Measurements from ENCODE around the gene WDR91.

Gene WDR91

GRCh38 chr7:135200821-135201331 is 10.4 kb downstream of the WDR91 start:
- Histone ChIP-seq H3K9ac (no peak overlapping the region), H4K20me1 (ENCODE audit: insufficient read depth) (no peaks in the 10 kb centered on the region), H3K4me3 (IDR thresholded peaks at IDR 0.05; ENCODE audit: insufficient read depth, low read depth, low read length) (no peak overlapping the region), H3K27me3 (ENCODE audit: insufficient read depth, low read depth) (no peaks in the 10 kb centered on the region), H3K4me1 (ENCODE audit: low read depth, poor library complexity, severe bottlenecking) (no peaks in the 10 kb centered on the region), H3K79me2 (ENCODE audit: insufficient read depth, low read depth) (no peaks in the 10 kb centered on the region), H2AFZ (ENCODE audit: low read depth) (no peak overlapping the region), H3K27ac (no peak overlapping the region), H3K36me3 (ENCODE audit: insufficient read depth) (no peaks in the 10 kb centered on the region), H3K4me2 (no peak overlapping the region)
- no peak for TF ChIP-seq CTCF (conservative IDR thresholded peaks at IDR 0.05; ENCODE audit: low read depth, low read length)

GRCh38 chr7:135199439-135199838 is 11.9 kb downstream of the WDR91 start:
- H3K9ac ChIP-seq: no peak overlapping the region
- no peaks in the 10 kb centered on the region for H3K79me2 ChIP-seq (ENCODE audit: insufficient read depth, low read depth)
- no peak overlapping the region for H3K4me2 ChIP-seq
- no peak overlapping the region for H2AFZ ChIP-seq (ENCODE audit: low read depth)
- H3K36me3 ChIP-seq (ENCODE audit: insufficient read depth): no peaks in the 10 kb centered on the region
- no peaks in the 10 kb centered on the region for H4K20me1 ChIP-seq (ENCODE audit: insufficient read depth)
- no peak for TF ChIP-seq CTCF (conservative IDR thresholded peaks at IDR 0.05; ENCODE audit: low read depth, low read length)
- H3K27ac ChIP-seq: no peak overlapping the region
- no peak overlapping the region for H3K4me3 ChIP-seq (IDR thresholded peaks at IDR 0.05; ENCODE audit: insufficient read depth, low read depth, low read length)
- no peaks in the 10 kb centered on the region for H3K27me3 ChIP-seq (ENCODE audit: insufficient read depth, low read depth)
- no peaks in the 10 kb centered on the region for H3K4me1 ChIP-seq (ENCODE audit: low read depth, poor library complexity, severe bottlenecking)

- Histone ChIP-seq H3K79me2 (ENCODE audit: insufficient read depth, low read depth) (no peaks in the 10 kb centered on the region), H3K4me1 (ENCODE audit: low read depth, poor library complexity, severe bottlenecking) (no peaks in the 10 kb centered on the region), H3K36me3 (ENCODE audit: insufficient read depth) (no peaks in the 10 kb centered on the region), H3K27me3 (ENCODE audit: insufficient read depth, low read depth) (no peaks in the 10 kb centered on the region), H3K4me3 (IDR thresholded peaks at IDR 0.05; ENCODE audit: insufficient read depth, low read depth, low read length) (no peak overlapping the region), H4K20me1 (ENCODE audit: insufficient read depth) (no peaks in the 10 kb centered on the region), H3K9ac (no peak overlapping the region), H3K4me2 (no peak overlapping the region), H2AFZ (ENCODE audit: low read depth) (no peak overlapping the region), H3K27ac (no peak overlapping the region)
- TF ChIP-seq CTCF (conservative IDR thresholded peaks at IDR 0.05; ENCODE audit: low read depth, low read length): no peak
Measured at GRCh38 chr7:135197906-135198655, 13.2 kb downstream of the WDR91 start.

- no peak overlapping the region for H3K4me3 ChIP-seq (IDR thresholded peaks at IDR 0.05; ENCODE audit: insufficient read depth, low read depth, low read length)
- H3K9ac ChIP-seq: no peak overlapping the region
- H2AFZ ChIP-seq (ENCODE audit: low read depth): no peak overlapping the region
- TF ChIP-seq CTCF (conservative IDR thresholded peaks at IDR 0.05; ENCODE audit: low read depth, low read length): no peak
- H3K27me3 ChIP-seq (ENCODE audit: insufficient read depth, low read depth): no peaks in the 10 kb centered on the region
- no peaks in the 10 kb centered on the region for H3K79me2 ChIP-seq (ENCODE audit: insufficient read depth, low read depth)
- no peaks in the 10 kb centered on the region for H3K4me1 ChIP-seq (ENCODE audit: low read depth, poor library complexity, severe bottlenecking)
- H4K20me1 ChIP-seq (ENCODE audit: insufficient read depth): no peaks in the 10 kb centered on the region
- no peak overlapping the region for H3K27ac ChIP-seq
- H3K4me2 ChIP-seq: no peak overlapping the region
- no peaks in the 10 kb centered on the region for H3K36me3 ChIP-seq (ENCODE audit: insufficient read depth)
Measured at GRCh38 chr7:135197343-135197742, 14.0 kb downstream of the WDR91 start.

Measured in KMS-11 (cell line).